HepG2 (cell line): ENCODE results near the gene HFM1. TPM values are rescaled to one million over a fixed set of nuclear protein-coding genes. Genes with fewer than 3 reads are reported as not detected.

Experiments
- ATAC-seq: fragments of 200-7000 bp; cut with Tn5 transposase; 3 replicates; pipeline ENCODE4 v1.9.1; 2020; ENCODE audit warnings: mild to moderate bottlenecking, moderate library complexity
- BruUV-seq: library from RNA; stranded (reverse); fragments of 400-500 nt; replicated peaks from 2 replicates; lab custom pipeline; 2021; lab: Mats Ljungman, UMichigan
- CTCF ChIA-PET: fragments of 300-600 bp; formaldehyde crosslinking; extraction: SDS; loops from one replicate; lab custom pipeline; 2021; ENCODE audit warnings: low total read pairs, inconsistent platforms, low intra/inter-chr PET ratio; lab: Yijun Ruan, JAX
- POLR2A ChIA-PET: fragments of 350-600 bp; sonication (Branson Sonifier 250); formaldehyde crosslinking; loops from one replicate; lab custom pipeline; 2020; ENCODE audit warnings: antibody characterized with exemption, inconsistent platforms; lab: Yijun Ruan, JAX
- DNase-seq: peaks from one replicate; pipeline ENCODE4 v3.0.0-alpha.2; 2015; ENCODE audit warnings: low spot score
- FAIRE-seq: peaks from 3 replicates; lab custom pipeline; 2011; peaks lifted over from hg19 to GRCh38; lab: Jason Lieb, UNC
- H2AFZ ChIP-seq: one replicate; pipeline ENCODE4 v1.6.1; 2011; ENCODE audit warnings: low read length, inconsistent platforms
- H3K27ac ChIP-seq: fragments of 300-600 bp; 3 replicates; pipeline ENCODE4 v1.8.0; 2011; ENCODE audit warnings: mixed run types, mild to moderate bottlenecking, mixed read lengths, low read length, inconsistent platforms; ENCODE audit not compliant: insufficient read depth; ENCODE audit errors: extremely low read length
- H3K27me3 ChIP-seq, 2 experiments: fragments of 200-600 bp in 1 of 2; 2 replicates in 1 of 2; 3 replicates in 1 of 2; pipeline versions ENCODE4 v1.6.0 to v1.8.0; 2011; ENCODE audit warnings: low read length in 2 of 2, mild to moderate bottlenecking in 2 of 2, moderate library complexity in 2 of 2, inconsistent platforms in 1 of 2; ENCODE audit not compliant: insufficient read depth in 2 of 2, control insufficient read depth in 1 of 2
- H3K36me3 ChIP-seq, 2 experiments: fragments of 200-600 bp in 1 of 2; replicated peaks in 1 of 2; 2 replicates in 1 of 2; 3 replicates in 1 of 2; pipeline versions ENCODE4 v1.5.1 to v1.8.0; 2011; ENCODE audit warnings: low read length in 2 of 2, inconsistent platforms in 1 of 2; ENCODE audit not compliant: insufficient read depth in 2 of 2, control insufficient read depth in 1 of 2
- H3K4me1 ChIP-seq: 2 replicates; pipeline ENCODE4 v1.5.1; 2012; ENCODE audit warnings: low read length, inconsistent platforms; ENCODE audit not compliant: insufficient read depth
- H3K4me2 ChIP-seq: 2 replicates; pipeline ENCODE4 v1.6.0; 2011; ENCODE audit warnings: low read depth, low read length, inconsistent platforms
- H3K4me3 ChIP-seq, 3 experiments: fragments of 200-600 bp in 1 of 3; sonication (generic), shearing (Covaris generic) in 1 of 3; replicated peaks in 1 of 3; 2 replicates each; pipeline ENCODE4 v1.5.1; 2011 to 2016; ENCODE audit warnings: low read length in 3 of 3, inconsistent platforms in 2 of 3, low read depth in 2 of 3, mild to moderate bottlenecking in 2 of 3, control low read depth in 1 of 3, mixed read lengths in 1 of 3; ENCODE audit not compliant: insufficient read depth in 1 of 3
- H3K79me2 ChIP-seq: one replicate; pipeline ENCODE4 v1.6.1; 2011; ENCODE audit warnings: low read length, inconsistent platforms; ENCODE audit not compliant: insufficient read depth
- H3K9ac ChIP-seq: 2 replicates; pipeline ENCODE4 v1.6.0; 2011; ENCODE audit warnings: mild to moderate bottlenecking, low read depth, low read length, inconsistent platforms; ENCODE audit not compliant: insufficient read depth
- H3K9me3 ChIP-seq: 2 replicates; pipeline ENCODE4 v1.5.1; 2012; ENCODE audit warnings: mild to moderate bottlenecking, low read length
- H4K20me1 ChIP-seq: 2 replicates; pipeline ENCODE4 v1.6.0; 2011; ENCODE audit warnings: inconsistent platforms, mild to moderate bottlenecking, low read length, moderate library complexity; ENCODE audit not compliant: insufficient read depth
- EP300 ChIP-seq, 3 experiments: sonication (generic) in 1 of 3; formaldehyde crosslinking in 1 of 3; IDR thresholded peaks; 2 replicates each; pipeline versions ENCODE4 v1.5.1 to v1.6.1; 2011 to 2020; ENCODE audit warnings: low read depth in 2 of 3, low read length in 2 of 3, borderline replicate concordance in 1 of 3, improper control_type of control experiment in 1 of 3, mild to moderate bottlenecking in 1 of 3, missing genetic modification reagents in 1 of 3, moderate library complexity in 1 of 3
- GTF3A ChIP-seq: sonication (generic); formaldehyde crosslinking; conservative IDR thresholded peaks from 2 replicates; pipeline ENCODE4 v1.4.0; 2020; ENCODE audit warnings: mild to moderate bottlenecking, missing genetic modification reagents
- HMG20B ChIP-seq: conservative IDR thresholded peaks from 2 replicates; pipeline ENCODE4 v1.6.1; 2016; ENCODE audit warnings: missing genetic modification reagents, missing compliant biosample characterization
- MNT ChIP-seq: fragments of 450-650 bp; IDR thresholded peaks from 2 replicates; pipeline ENCODE4 v1.6.1; 2016
- MYNN ChIP-seq: sonication (generic); formaldehyde crosslinking; IDR thresholded peaks from 2 replicates; pipeline ENCODE4 v1.4.0; 2020; ENCODE audit warnings: mild to moderate bottlenecking, low read depth, missing genetic modification reagents
- PCBP2 ChIP-seq: fragments of 200-400 bp; formaldehyde crosslinking; optimal IDR thresholded peaks from 2 replicates; pipeline ENCODE3; 2018; ENCODE audit warnings: low read length, low read depth; ENCODE audit not compliant: poor library complexity, severe bottlenecking
- RELA ChIP-seq: sonication (generic); formaldehyde crosslinking; IDR thresholded peaks from 2 replicates; pipeline ENCODE4 v1.4.0; 2020; ENCODE audit warnings: missing genetic modification reagents
- RNF219 ChIP-seq: sonication (generic); formaldehyde crosslinking; IDR thresholded peaks from 2 replicates; pipeline ENCODE4 v1.5.0; 2020; ENCODE audit warnings: mild to moderate bottlenecking, missing genetic modification reagents
- ZNF12 ChIP-seq: sonication (generic); formaldehyde crosslinking; IDR thresholded peaks from 2 replicates; pipeline ENCODE4 v1.5.0; 2020; ENCODE audit warnings: missing genetic modification reagents
- ZNF567 ChIP-seq: sonication (generic); formaldehyde crosslinking; IDR thresholded peaks from 2 replicates; pipeline ENCODE4 v1.8.1; 2023; ENCODE audit warnings: mild to moderate bottlenecking, missing genetic modification reagents, borderline replicate concordance
- ZNF580 ChIP-seq: IDR thresholded peaks from 2 replicates; pipeline ENCODE4 v1.6.1; 2016; ENCODE audit warnings: low read depth, borderline replicate concordance
- ZNF747 ChIP-seq: sonication (generic); formaldehyde crosslinking; IDR thresholded peaks from 2 replicates; pipeline ENCODE4 v1.8.1; 2023; ENCODE audit warnings: missing genetic modification reagents, mild to moderate bottlenecking, borderline replicate concordance
- ZNF766 ChIP-seq: sonication (generic); formaldehyde crosslinking; IDR thresholded peaks from 2 replicates; pipeline ENCODE4 v1.5.0; 2020; ENCODE audit warnings: missing genetic modification reagents, borderline replicate concordance
- WGBS: methylation state at CpG from one replicate; pipeline ENCODE4 v1.1.6; 2017; ENCODE audit warnings: low lambda C conversion rate; 5-methylcytosine and 5-hydroxymethylcytosine counted together
- in situ Hi-C: cut with HindIII; loops from 2 replicates; pipeline ENCODE4 v1.10.0; 2017; ENCODE audit warnings: low pct_unique_long_range_greater_than_20kb; ENCODE audit not compliant: extremely low pct_ligation_motif_present
- intact Hi-C: fragments of 100-400 bp; cut with micrococcal nuclease; formaldehyde crosslinking; loops from one replicate; pipeline ENCODE4 v1.10.0; 2022; ENCODE audit not compliant: unreplicated experiment
- polyA plus RNA-seq, 8 experiments: library from polyadenylated mRNA; depleted of rRNA in 3 of 8; stranded (reverse) in 7 of 8; unstranded in 1 of 8; fragments of >200 nt; fragmentation: Illumina TruSeq in 4 of 8; extraction: Trizol in 4 of 8; gene quantifications; 2 replicates each; pipeline versions ENCODE4 v1.2.1 to v1.2.3, GENCODE V29; 2011 to 2016; ENCODE audit warnings: low read depth in 4 of 8, missing spikeins in 1 of 8, mixed read lengths in 1 of 8; ENCODE audit not compliant: insufficient read depth in 1 of 8
- total RNA-seq, 5 experiments: library from RNA; depleted of rRNA; stranded (reverse); fragments of >200 nt; fragmentation: Illumina TruSeq; extraction: Trizol; gene quantifications; 2 replicates each; pipeline ENCODE4 v1.2.3, GENCODE V29; 2016; ENCODE audit warnings: low read depth in 1 of 5

Gene HFM1
- total and polyA plus RNA-seq, 2 of the 13 experiments (the other 11 are each of a cell fraction or from before 2014, with no cell fraction given), result 0.29 to 1.4 TPM

- Histone ChIP-seq H3K4me2 (no peak overlapping the region), H3K36me3 (no peaks in the 10 kb centered on the region), H4K20me1 (no peaks in the 10 kb centered on the region), H3K9ac (no peak overlapping the region), H2AFZ (no peak overlapping the region), H3K27me3 (no peaks in the 10 kb centered on the region), H3K4me1 (no peaks in the 10 kb centered on the region), H3K9me3 (peaks cover 10% of the 10 kb centered on the region; the same call in 1 of the 2 replicates), H3K27ac (no peak overlapping the region), H3K4me3 (no peak overlapping the region), H3K79me2 (no peaks in the 10 kb centered on the region)
- in situ Hi-C loops (no loop called here), intact Hi-C loops (no loop called here)
- no peak for FAIRE-seq
- no TSS peak for BruUV-seq
- no peak for DNase-seq
- ChIA-PET POLR2A (no interaction called here), CTCF (no interaction called here)
- TF ChIP-seq RELA (CRISPR knock-in tag) (no peak), ZNF567 (CRISPR knock-in tag) (no peak), ZNF766 (CRISPR knock-in tag) (no peak), MNT (no peak), HMG20B (no peak), PCBP2 (no peak), ZNF580 (CRISPR knock-in tag) (no peak), MYNN (CRISPR knock-in tag) (no peak), RNF219 (CRISPR knock-in tag) (no peak), GTF3A (CRISPR knock-in tag) (no peak), ZNF747 (no peak), ZNF12 (CRISPR knock-in tag) (no peak), EP300 (IDR thresholded peaks at IDR 0.05; ENCODE audit: low read depth in 2 of 2, low read length in 2 of 2) (no peak), EP300 (CRISPR knock-in tag; IDR thresholded peaks at IDR 0.05; ENCODE audit: borderline replicate concordance) (no peak)
- 68% methylated on average over 2 of the region's 2 CpGs for WGBS
- ATAC-seq, result no peak
These were observed 79.2 kb downstream of the HFM1 start for GRCh38 chr1:91325456-91325855.
